Panc1 (cell line): ENCODE measurements around the gene PLAC8. TPM values are rescaled to one million over a fixed set of nuclear protein-coding genes. Genes with fewer than 3 reads are reported as not detected.

ENCODE experiments used
- ATAC-seq: fragments of 200-7000 bp; cut with Tn5 transposase; 2 replicates; pipeline ENCODE4 v1.9.1; 2020; ENCODE audit warnings: mild to moderate bottlenecking, moderate library complexity
- BruUV-seq: library from RNA; stranded (reverse); fragments of 400-500 nt; replicated peaks from 2 replicates; lab custom pipeline; 2021; lab: Mats Ljungman, UMichigan
- CTCF ChIA-PET: fragments of 300-600 bp; sonication (Branson Sonifier 250); formaldehyde crosslinking; loops from one replicate; lab custom pipeline; 2022; ENCODE audit warnings: antibody characterized with exemption; lab: Charles Lee
- POLR2A ChIA-PET: fragments of 300-600 bp; sonication (Branson Sonifier 250); formaldehyde crosslinking; loops from one replicate; lab custom pipeline; 2022; ENCODE audit warnings: antibody characterized with exemption; lab: Charles Lee
- DNase-seq: peaks from one replicate; pipeline ENCODE4 v3.0.0-alpha.2; 2010; ENCODE audit warnings: low read depth, low spot score
- H3K27ac ChIP-seq: 2 replicates; pipeline ENCODE4 v1.5.1; 2011; ENCODE audit warnings: mild to moderate bottlenecking, low read length, inconsistent platforms
- H3K27me3 ChIP-seq: fragments of 200-500 bp; sonication (Bioruptor generic); 2 replicates; pipeline ENCODE4 v1.6.0; 2014; ENCODE audit warnings: low read length, inconsistent platforms; ENCODE audit not compliant: control insufficient read depth, insufficient read depth
- H3K36me3 ChIP-seq: fragments of 200-500 bp; sonication (Bioruptor generic); 2 replicates; pipeline ENCODE4 v1.5.1; 2014; ENCODE audit warnings: inconsistent platforms, mild to moderate bottlenecking, low read length, moderate library complexity; ENCODE audit not compliant: control insufficient read depth, insufficient read depth
- H3K4me1 ChIP-seq: 2 replicates; pipeline ENCODE4 v1.5.1; 2011; ENCODE audit warnings: inconsistent platforms, mild to moderate bottlenecking, low read length, moderate library complexity; ENCODE audit not compliant: control insufficient read depth, insufficient read depth
- H3K4me3 ChIP-seq, 2 experiments: 2 replicates each; pipeline ENCODE4 v1.5.1; 2011 to 2012; ENCODE audit warnings: low read depth in 2 of 2, low read length in 2 of 2, mild to moderate bottlenecking in 2 of 2, inconsistent platforms in 1 of 2, moderate library complexity in 1 of 2
- H3K9me3 ChIP-seq: fragments of 200-500 bp; sonication (Bioruptor generic); 2 replicates; pipeline ENCODE4 v1.5.1; 2014; ENCODE audit warnings: low read depth, mild to moderate bottlenecking, inconsistent platforms, low read length, moderate library complexity; ENCODE audit not compliant: control insufficient read depth, insufficient read depth
- POLR2AphosphoS5 ChIP-seq: IDR thresholded peaks from 2 replicates; pipeline ENCODE4 v1.6.1; 2012; ENCODE audit warnings: mild to moderate bottlenecking, low read depth, low read length, moderate library complexity
- SIN3A ChIP-seq: IDR thresholded peaks from 2 replicates; pipeline ENCODE4 v1.6.1; 2012; ENCODE audit warnings: low read depth, mild to moderate bottlenecking, low read length, moderate library complexity, borderline replicate concordance; ENCODE audit not compliant: insufficient read depth
- TCF7L2 ChIP-seq: IDR thresholded peaks from 2 replicates; pipeline ENCODE4 v1.6.1; 2011; ENCODE audit warnings: mild to moderate bottlenecking, low read depth, low read length, inconsistent platforms
- in situ Hi-C: cut with HindIII; loops from 2 replicates; pipeline ENCODE4 v1.10.0; 2016; ENCODE audit warnings: low sequenced_read_pairs, low pct_unique_long_range_greater_than_20kb
- intact Hi-C: fragments of 100-400 bp; cut with micrococcal nuclease; formaldehyde crosslinking; loops from one replicate; pipeline ENCODE4 v1.10.0; 2022; ENCODE audit not compliant: unreplicated experiment
- total RNA-seq: library from RNA; stranded (reverse); gene quantifications from one replicate; pipeline ENCODE4 v1.2.1, GENCODE V29; 2021; ENCODE audit not compliant: unreplicated experiment
- TF ChIP-seq, protein P1 (sequence below), 2 experiments: IDR thresholded peaks; 2 replicates each; pipeline ENCODE4 v1.6.1; 2011 to 2012; ENCODE audit warnings: low read depth in 2 of 2, control low read depth in 1 of 2, low read length in 1 of 2, mild to moderate bottlenecking in 1 of 2, moderate library complexity in 1 of 2; ENCODE audit not compliant: insufficient read depth in 1 of 2
- TF ChIP-seq, protein P2 (sequence below): fragments of 450-650 bp; IDR thresholded peaks from 2 replicates; pipeline ENCODE4 v1.5.1; 2017; ENCODE audit warnings: mild to moderate bottlenecking

The PLAC8 gene
- total RNA-seq, 1 experiment from 2014 or later, result 154 TPM

DNA sequence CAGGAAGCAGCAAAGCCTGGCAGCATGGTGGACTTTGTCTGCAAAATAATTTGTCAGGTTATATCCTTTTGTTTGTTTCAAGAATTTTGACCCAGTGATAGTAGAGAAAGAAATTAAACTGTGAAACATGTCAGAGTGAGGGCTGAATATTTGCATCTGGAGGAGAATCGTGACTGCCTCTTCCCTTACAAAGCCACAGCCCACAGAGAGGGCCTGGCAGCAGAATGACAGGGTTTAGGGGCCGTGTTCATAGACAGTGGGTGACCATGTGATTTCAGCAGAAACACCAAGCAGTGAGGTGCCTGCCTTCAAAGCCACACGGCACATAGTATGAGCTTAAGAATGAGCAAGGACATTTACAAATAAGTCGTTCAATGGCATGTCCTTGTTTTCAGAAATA, 24.4 kb upstream of the PLAC8 start:
- BruUV-seq, result no TSS peak
- intact Hi-C loops (no loop called here), in situ Hi-C loops (no loop called here)
- ChIA-PET CTCF (interaction anchor here (0.6 kb wide), 1 partner anchor 9 kb away, joined by 3 read pairs; no protein-coding TSS in a partner anchor), POLR2A (no interaction called here)
- no peaks in the 10 kb centered on the region for H3K27me3 ChIP-seq
- no peaks in the 10 kb centered on the region; the same call in 1 of the 2 replicates for H3K9me3 ChIP-seq
- TF ChIP-seq, protein P1, sequence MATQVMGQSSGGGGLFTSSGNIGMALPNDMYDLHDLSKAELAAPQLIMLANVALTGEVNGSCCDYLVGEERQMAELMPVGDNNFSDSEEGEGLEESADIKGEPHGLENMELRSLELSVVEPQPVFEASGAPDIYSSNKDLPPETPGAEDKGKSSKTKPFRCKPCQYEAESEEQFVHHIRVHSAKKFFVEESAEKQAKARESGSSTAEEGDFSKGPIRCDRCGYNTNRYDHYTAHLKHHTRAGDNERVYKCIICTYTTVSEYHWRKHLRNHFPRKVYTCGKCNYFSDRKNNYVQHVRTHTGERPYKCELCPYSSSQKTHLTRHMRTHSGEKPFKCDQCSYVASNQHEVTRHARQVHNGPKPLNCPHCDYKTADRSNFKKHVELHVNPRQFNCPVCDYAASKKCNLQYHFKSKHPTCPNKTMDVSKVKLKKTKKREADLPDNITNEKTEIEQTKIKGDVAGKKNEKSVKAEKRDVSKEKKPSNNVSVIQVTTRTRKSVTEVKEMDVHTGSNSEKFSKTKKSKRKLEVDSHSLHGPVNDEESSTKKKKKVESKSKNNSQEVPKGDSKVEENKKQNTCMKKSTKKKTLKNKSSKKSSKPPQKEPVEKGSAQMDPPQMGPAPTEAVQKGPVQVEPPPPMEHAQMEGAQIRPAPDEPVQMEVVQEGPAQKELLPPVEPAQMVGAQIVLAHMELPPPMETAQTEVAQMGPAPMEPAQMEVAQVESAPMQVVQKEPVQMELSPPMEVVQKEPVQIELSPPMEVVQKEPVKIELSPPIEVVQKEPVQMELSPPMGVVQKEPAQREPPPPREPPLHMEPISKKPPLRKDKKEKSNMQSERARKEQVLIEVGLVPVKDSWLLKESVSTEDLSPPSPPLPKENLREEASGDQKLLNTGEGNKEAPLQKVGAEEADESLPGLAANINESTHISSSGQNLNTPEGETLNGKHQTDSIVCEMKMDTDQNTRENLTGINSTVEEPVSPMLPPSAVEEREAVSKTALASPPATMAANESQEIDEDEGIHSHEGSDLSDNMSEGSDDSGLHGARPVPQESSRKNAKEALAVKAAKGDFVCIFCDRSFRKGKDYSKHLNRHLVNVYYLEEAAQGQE (IDR thresholded peaks at IDR 0.05; ENCODE audit: insufficient read depth in 1 of 2, low read depth in 2 of 2, low read length in 1 of 2), result no peak
- no peak for TF ChIP-seq POLR2AphosphoS5
- TF ChIP-seq, protein P2, sequence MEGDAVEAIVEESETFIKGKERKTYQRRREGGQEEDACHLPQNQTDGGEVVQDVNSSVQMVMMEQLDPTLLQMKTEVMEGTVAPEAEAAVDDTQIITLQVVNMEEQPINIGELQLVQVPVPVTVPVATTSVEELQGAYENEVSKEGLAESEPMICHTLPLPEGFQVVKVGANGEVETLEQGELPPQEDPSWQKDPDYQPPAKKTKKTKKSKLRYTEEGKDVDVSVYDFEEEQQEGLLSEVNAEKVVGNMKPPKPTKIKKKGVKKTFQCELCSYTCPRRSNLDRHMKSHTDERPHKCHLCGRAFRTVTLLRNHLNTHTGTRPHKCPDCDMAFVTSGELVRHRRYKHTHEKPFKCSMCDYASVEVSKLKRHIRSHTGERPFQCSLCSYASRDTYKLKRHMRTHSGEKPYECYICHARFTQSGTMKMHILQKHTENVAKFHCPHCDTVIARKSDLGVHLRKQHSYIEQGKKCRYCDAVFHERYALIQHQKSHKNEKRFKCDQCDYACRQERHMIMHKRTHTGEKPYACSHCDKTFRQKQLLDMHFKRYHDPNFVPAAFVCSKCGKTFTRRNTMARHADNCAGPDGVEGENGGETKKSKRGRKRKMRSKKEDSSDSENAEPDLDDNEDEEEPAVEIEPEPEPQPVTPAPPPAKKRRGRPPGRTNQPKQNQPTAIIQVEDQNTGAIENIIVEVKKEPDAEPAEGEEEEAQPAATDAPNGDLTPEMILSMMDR, result no peak
- no peak for TF ChIP-seq TCF7L2
- ATAC-seq, result no peak
- no peaks in the 10 kb centered on the region for H3K36me3 ChIP-seq
- no peak overlapping the region for H3K4me3 ChIP-seq
- H3K4me1 ChIP-seq, result no peaks in the 10 kb centered on the region
- DNase-seq, result no peak
- no peak overlapping the region for H3K27ac ChIP-seq

DNA sequence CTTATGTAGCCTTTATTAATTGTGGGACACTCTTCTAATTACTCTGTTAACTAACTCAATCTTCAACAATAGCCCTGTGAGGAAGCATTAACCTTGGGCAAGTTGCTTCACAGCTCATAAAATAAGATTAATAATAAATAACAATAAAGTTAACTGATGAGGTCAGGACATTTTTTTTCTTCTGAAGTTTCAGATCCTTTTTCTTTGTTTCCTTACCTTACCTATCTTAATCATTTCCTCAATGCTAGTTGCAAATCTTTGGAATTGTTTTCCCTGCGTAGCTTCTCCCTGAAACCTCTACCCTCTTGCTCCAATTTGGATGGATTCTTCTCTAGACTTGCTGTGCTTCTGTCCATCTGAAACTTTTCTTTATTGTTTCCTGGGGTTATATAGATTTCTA, 17.5 kb upstream of the PLAC8 start:
- no peak overlapping the region for H3K27ac ChIP-seq
- ATAC-seq, result no peak
- no peak for DNase-seq
- no peaks in the 10 kb centered on the region for H3K36me3 ChIP-seq
- no TSS peak for BruUV-seq
- in situ Hi-C loops (no loop called here), intact Hi-C loops (no loop called here)
- no peaks in the 10 kb centered on the region for H3K4me1 ChIP-seq
- peaks cover 1% of the 10 kb centered on the region; the same call in 1 of the 2 replicates for H3K9me3 ChIP-seq
- POLR2A ChIA-PET, result interaction anchor here (0.6 kb wide), 1 partner anchor 110 kb away, joined by 5 read pairs; no protein-coding TSS in a partner anchor
- no peaks in the 10 kb centered on the region for H3K27me3 ChIP-seq
- H3K4me3 ChIP-seq, result no peak overlapping the region
- CTCF ChIA-PET, result interaction anchor here (0.5 kb wide), 1 partner anchor 438 kb away, joined by 4 read pairs; no protein-coding TSS in a partner anchor
- no peak for TF ChIP-seq SIN3A
- no peak for TF ChIP-seq POLR2AphosphoS5
- TF ChIP-seq TCF7L2, result no peak
- TF ChIP-seq, protein P1 (IDR thresholded peaks at IDR 0.05; ENCODE audit: insufficient read depth in 1 of 2, low read depth in 2 of 2, low read length in 1 of 2), result no peak
- TF ChIP-seq, protein P2, result no peak
